GM18951 (cell line): ENCODE measurements around the gene CARMIL1.

Experiments
- POLR2A ChIP-seq: IDR thresholded peaks from 4 replicates; pipeline ENCODE4 v1.6.1; 2011; ENCODE audit warnings: mild to moderate bottlenecking; ENCODE audit not compliant: insufficient read length, insufficient read depth; ENCODE audit errors: extremely low read depth
- in situ Hi-C: fragments of 300-500 bp; cut with MboI; formaldehyde crosslinking; loops from one replicate; pipeline ENCODE4 v1.12.0; 2022; ENCODE audit warnings: low sequenced_read_pairs, mixed read lengths, inconsistent platforms; ENCODE audit not compliant: unreplicated experiment

Gene CARMIL1

GRCh38 chr6:25472306-25472705, 193.1 kb downstream of the CARMIL1 start:
- no peak for TF ChIP-seq POLR2A
- in situ Hi-C loops, result no loop called here

DNA sequence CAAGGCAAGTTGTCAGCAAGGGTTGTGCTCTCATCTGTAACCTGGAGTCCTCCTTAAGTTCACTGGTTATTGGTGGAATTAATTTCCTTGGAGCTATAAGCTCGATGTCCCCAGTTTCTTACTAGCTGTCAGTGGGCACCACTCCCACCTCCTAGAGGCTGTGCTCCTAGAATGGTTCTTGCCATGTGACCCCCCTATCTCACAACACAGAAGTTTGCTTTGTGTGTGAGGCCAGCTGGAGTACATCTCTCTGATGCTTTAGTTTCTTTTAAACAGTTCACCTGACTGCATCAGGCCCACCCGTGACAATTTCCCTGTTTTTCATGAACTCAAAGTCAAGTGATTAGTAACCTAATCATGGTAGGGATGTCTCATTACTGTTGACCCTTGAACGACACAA, 193.7 kb downstream of the CARMIL1 start:
- no peak for TF ChIP-seq POLR2A
- in situ Hi-C loops, result no loop called here

DNA sequence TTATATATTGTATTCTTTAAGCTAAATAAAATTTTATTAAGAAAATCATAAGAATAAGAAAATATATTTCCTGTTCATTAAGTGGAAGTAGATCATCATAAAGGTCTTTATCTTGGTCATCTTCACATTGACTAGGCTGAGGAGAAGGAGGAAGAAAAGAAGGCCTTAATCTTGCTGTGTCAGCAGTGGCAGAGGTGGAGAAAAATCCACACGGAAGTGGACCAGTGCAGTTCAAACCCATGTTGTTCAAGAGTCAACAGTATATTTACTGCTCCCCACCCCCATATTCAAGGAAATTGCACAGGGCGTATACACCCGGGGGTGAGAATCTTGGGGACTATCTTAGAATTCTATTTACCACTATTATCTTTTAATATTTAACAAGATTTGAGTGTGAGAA, 194.3 kb downstream of the CARMIL1 start:
- in situ Hi-C loops, result no loop called here
- TF ChIP-seq POLR2A, result no peak

- in situ Hi-C loops, result no loop called here
- TF ChIP-seq POLR2A, result no peak
Measured at GRCh38 chr6:25476126-25476525, 197.0 kb downstream of the CARMIL1 start.

DNA sequence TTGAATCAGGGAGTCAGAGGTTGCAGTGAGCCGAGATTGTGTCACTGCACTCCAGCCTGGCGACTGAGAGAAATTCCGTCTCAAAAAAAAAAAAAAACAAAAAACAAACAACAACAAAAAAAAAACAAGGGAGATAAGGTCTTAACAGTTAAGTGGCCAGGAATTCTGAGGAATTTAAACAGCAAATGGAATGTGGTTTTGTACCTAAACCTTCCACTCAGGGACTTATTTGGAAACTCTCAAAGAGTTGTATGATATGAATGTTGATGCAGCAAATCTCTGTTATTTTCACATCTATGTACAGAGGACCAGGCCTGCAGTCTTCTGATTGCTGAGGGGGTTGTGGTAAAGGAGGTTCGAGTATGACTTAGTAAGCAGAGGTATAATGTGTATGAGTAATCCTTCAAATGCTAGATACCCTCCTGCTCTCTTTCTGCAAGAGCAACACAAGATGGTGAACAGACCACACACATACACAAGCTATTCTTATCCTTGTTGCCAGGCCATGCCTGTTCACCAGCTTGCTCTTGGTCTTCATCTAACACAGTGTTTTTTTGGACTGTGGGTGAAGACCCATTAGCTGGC, 197.9 kb downstream of the CARMIL1 start:
- in situ Hi-C loops, result no loop called here

GRCh38 chr6:25478973-25479372, 199.8 kb downstream of the CARMIL1 start:
- in situ Hi-C loops, result no loop called here
- TF ChIP-seq POLR2A, result no peak

More for the DNA sequence above, 197.9 kb downstream of the CARMIL1 start:
- no peak for TF ChIP-seq POLR2A

DNA sequence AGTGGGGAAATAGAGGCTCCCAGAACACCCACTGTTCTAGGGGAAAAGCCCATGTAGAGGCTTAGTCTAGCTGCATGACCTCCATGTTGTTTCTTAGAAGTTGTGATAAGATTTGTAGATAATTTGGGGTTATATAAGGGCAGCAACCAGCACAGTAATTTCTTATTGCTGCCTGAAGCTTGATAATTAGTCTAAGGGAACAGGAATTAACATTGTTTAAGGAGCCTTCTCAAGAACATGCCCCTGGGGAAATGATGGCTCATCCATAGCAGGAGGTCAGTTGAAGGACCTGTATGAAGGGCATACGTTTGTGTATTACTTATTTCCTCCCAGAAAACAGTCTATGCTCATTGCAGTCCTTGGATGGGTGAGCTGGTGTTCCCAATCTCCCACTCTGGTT, 202.1 kb downstream of the CARMIL1 start:
- in situ Hi-C loops, result no loop called here
- TF ChIP-seq POLR2A, result no peak

GRCh38 chr6:25482996-25483395, 203.8 kb downstream of the CARMIL1 start:
- in situ Hi-C loops, result no loop called here
- no peak for TF ChIP-seq POLR2A

- in situ Hi-C loops, result no loop called here
- no peak for TF ChIP-seq POLR2A
Measured at GRCh38 chr6:25483943-25484342, 204.8 kb downstream of the CARMIL1 start.

GRCh38 chr6:25484900-25485299, 205.7 kb downstream of the CARMIL1 start:
- no peak for TF ChIP-seq POLR2A
- in situ Hi-C loops, result loop anchor here (5.0 kb wide), 1 partner anchor 213 kb away; no protein-coding TSS in a partner anchor

GRCh38 chr6:25485821-25486534, 206.8 kb downstream of the CARMIL1 start:
- TF ChIP-seq POLR2A, result no peak
- in situ Hi-C loops, result loop anchor here (5.0 kb wide), 1 partner anchor 214 kb away; no protein-coding TSS in a partner anchor

- TF ChIP-seq POLR2A, result no peak
- in situ Hi-C loops, result loop anchor here (5.0 kb wide), 1 partner anchor 214 kb away; no protein-coding TSS in a partner anchor
Measured at GRCh38 chr6:25486550-25486949, 207.4 kb downstream of the CARMIL1 start.

GRCh38 chr6:25487012-25487411, 207.8 kb downstream of the CARMIL1 start:
- in situ Hi-C loops, result loop anchor here (5.0 kb wide), 1 partner anchor 215 kb away; no protein-coding TSS in a partner anchor
- no peak for TF ChIP-seq POLR2A

DNA sequence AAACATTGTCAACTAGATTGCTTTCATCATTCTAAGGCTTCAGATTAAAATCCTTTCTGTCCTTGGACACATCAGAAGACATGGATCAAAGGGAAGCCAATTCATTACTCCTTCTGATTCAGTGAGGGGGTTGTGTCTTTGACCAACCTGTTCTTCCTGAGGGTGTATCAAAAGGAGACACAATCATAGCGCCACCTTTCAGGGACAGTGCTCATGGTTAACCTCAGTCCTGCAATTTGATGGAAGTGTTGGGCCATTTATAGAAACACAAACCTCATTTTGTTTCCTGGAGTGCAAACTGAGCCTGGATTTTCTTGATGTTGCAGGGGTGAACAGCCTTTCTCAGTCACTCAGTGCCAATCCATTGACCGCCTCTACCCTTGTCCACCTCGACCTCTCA, 209.0 kb downstream of the CARMIL1 start:
- in situ Hi-C loops, result loop anchor here (5.0 kb wide), 1 partner anchor 216 kb away; no protein-coding TSS in a partner anchor
- TF ChIP-seq POLR2A, result no peak

- in situ Hi-C loops, result loop anchor here (5.0 kb wide), 1 partner anchor 217 kb away; no protein-coding TSS in a partner anchor
- no peak for TF ChIP-seq POLR2A
Measured at GRCh38 chr6:25489399-25489798, 210.2 kb downstream of the CARMIL1 start.
